ENCODE measurements around the gene MRPS31. TPM values are rescaled to one million over a fixed set of nuclear protein-coding genes. Genes with fewer than 3 reads are reported as not detected.

The MRPS31 gene
- total RNA-seq (2022; extraction: Qiagen RNA extraction) = 13.3 to 15.1 TPM (median 13.8 TPM) in 5 replicates

GRCh38 chr13:40770934-40771618 is at the start of gene MRPS31:
TSS of gene MRPS31 (minus strand) at chr13:40771190. CDS start at chr13:40771136, 54 bp downstream.

GRCh38 chr13:40789275-40790153 is 18.5 kb upstream of the MRPS31 start, which contains the start of gene SLC25A15:
TSS of gene SLC25A15 (plus strand) at chr13:40789611. CDS start at chr13:40793227, 3,616 bp downstream.

Other genes with a start within 250 kb of the MRPS31 start
- 8.5 to 11.8 TPM (median 10.4 TPM) in 5 replicates for gene FOXO1, start 104.5 kb downstream of the MRPS31 start, total RNA-seq (2022; extraction: Qiagen RNA extraction)
- 15.9 to 19.9 TPM (median 18.7 TPM) in 5 replicates for gene SLC25A15, start 18.4 kb upstream of the MRPS31 start, total RNA-seq (2022; extraction: Qiagen RNA extraction)
- 38.7 to 54.5 TPM (median 47.0 TPM) in 5 replicates for gene ELF1, start 248.1 kb upstream of the MRPS31 start, total RNA-seq (2022; extraction: Qiagen RNA extraction)